K562 (cell line): Measurements from ENCODE around the gene CHRM4. TPM values are rescaled to one million over a fixed set of nuclear protein-coding genes. Genes with fewer than 3 reads are reported as not detected.

Experiments used
- NCOA6 ChIP-seq: fragments of 450-650 bp; IDR thresholded peaks from 2 replicates; pipeline ENCODE4 v1.6.1; 2017; ENCODE audit warnings: mild to moderate bottlenecking
- PHB ChIP-seq: fragments of 250-450 bp; sonication (Bioruptor Pico); IDR thresholded peaks from 2 replicates; pipeline ENCODE4 v1.5.0; 2021
- PML ChIP-seq: IDR thresholded peaks from 2 replicates; pipeline ENCODE4 v1.6.1; 2012; ENCODE audit warnings: low read length, inconsistent platforms
- PTBP1 ChIP-seq: fragments of 200-400 bp; formaldehyde crosslinking; IDR thresholded peaks from 2 replicates; pipeline ENCODE4 v1.6.1; 2017; ENCODE audit warnings: low read depth, low read length
- RAD21 ChIP-seq, 2 experiments: fragments of 250-450 bp in 1 of 2; fragments of 450-650 bp in 1 of 2; sonication (Bioruptor Pico) in 1 of 2; formaldehyde crosslinking in 1 of 2; IDR thresholded peaks in 1 of 2; conservative IDR thresholded peaks in 1 of 2; 2 replicates each; pipeline versions ENCODE4 v1.4.0 to v1.8.0; 2020 to 2022; ENCODE audit warnings: mild to moderate bottlenecking in 2 of 2, moderate library complexity in 1 of 2
- TCF3 ChIP-seq: sonication (generic); formaldehyde crosslinking; IDR thresholded peaks from 2 replicates; pipeline ENCODE4 v1.4.0; 2020; ENCODE audit warnings: mild to moderate bottlenecking, missing genetic modification reagents
- TRIM28 ChIP-seq: fragments of 450-650 bp; IDR thresholded peaks from 2 replicates; pipeline ENCODE4 v1.6.1; 2017
- TSC22D4 ChIP-seq: fragments of 450-650 bp; IDR thresholded peaks from 2 replicates; pipeline ENCODE4 v1.6.1; 2016; ENCODE audit warnings: missing genetic modification characterization, missing biosample characterization, control low read depth
- ZKSCAN1 ChIP-seq: fragments of 150-350 bp; IDR thresholded peaks from 2 replicates; pipeline ENCODE4 v1.6.1; 2016; ENCODE audit warnings: low read depth, low read length
- ZNF316 ChIP-seq: fragments of 450-650 bp; IDR thresholded peaks from 2 replicates; pipeline ENCODE4 v1.6.1; 2016
- ZNF830 ChIP-seq: fragments of 250-450 bp; sonication (Bioruptor Pico); IDR thresholded peaks from 2 replicates; pipeline ENCODE4 v1.5.0; 2021; ENCODE audit warnings: mild to moderate bottlenecking
- polyA plus RNA-seq, 8 experiments: library from polyadenylated mRNA; depleted of rRNA in 4 of 8; stranded (reverse) in 5 of 8; unstranded in 3 of 8; fragments of >200 nt; fragmentation: Nextera tagmentation in 2 of 8; fragmentation: Illumina TruSeq in 1 of 8; extraction: Ambion mirVana in 2 of 8; extraction: Trizol in 1 of 8; gene quantifications; 2 replicates each; pipeline versions ENCODE4 v1.2.1 to v1.2.3, GENCODE V29; 2011 to 2014; ENCODE audit warnings: inconsistent platforms in 1 of 8, missing spikeins in 1 of 8
- total RNA-seq, 7 experiments: library from RNA; depleted of rRNA in 6 of 7; stranded (reverse); fragments of >200 nt in 6 of 7; fragmentation: Illumina TruSeq in 2 of 7; extraction: Trizol in 2 of 7; gene quantifications; 2 replicates each; pipeline versions ENCODE4 v1.2.1 to v1.2.3, GENCODE V29; 2011 to 2021; ENCODE audit warnings: low replicate concordance in 1 of 7
- TF ChIP-seq, protein P1 (sequence below): fragments of 200-800 bp; sonication (Bioruptor generic); IDR thresholded peaks from 2 replicates; pipeline ENCODE4 v1.6.1; 2017; ENCODE audit warnings: missing genetic modification characterization, missing compliant biosample characterization
- TF ChIP-seq, protein P2 (sequence below): sonication (generic); formaldehyde crosslinking; IDR thresholded peaks from 2 replicates; pipeline ENCODE4 v1.8.0; 2022; ENCODE audit warnings: missing genetic modification reagents, mild to moderate bottlenecking, moderate library complexity, borderline replicate concordance
- TF ChIP-seq, protein P3 (sequence below): fragments of 200-800 bp; sonication (Bioruptor generic); IDR thresholded peaks from 2 replicates; pipeline ENCODE4 v1.6.1; 2017; ENCODE audit warnings: missing genetic modification characterization, missing compliant biosample characterization
- TF ChIP-seq, protein P4 (sequence below): IDR thresholded peaks from 2 replicates; pipeline ENCODE4 v1.6.1; 2011; ENCODE audit warnings: borderline replicate concordance, low read depth, mild to moderate bottlenecking, moderate library complexity, low read length; ENCODE audit not compliant: insufficient read depth, poor library complexity, severe bottlenecking
- TF ChIP-seq, protein P5 (sequence below): IDR thresholded peaks from 2 replicates; pipeline ENCODE4 v1.6.1; 2014; ENCODE audit warnings: antibody characterized with exemption

Gene CHRM4
- total and polyA plus RNA-seq, 9 of the 15 experiments (the other 6 are each of a cell fraction or from before 2014, with no cell fraction given), result 0.22 to 1.3 (median 0.40) TPM; not detected in 2

DNA sequence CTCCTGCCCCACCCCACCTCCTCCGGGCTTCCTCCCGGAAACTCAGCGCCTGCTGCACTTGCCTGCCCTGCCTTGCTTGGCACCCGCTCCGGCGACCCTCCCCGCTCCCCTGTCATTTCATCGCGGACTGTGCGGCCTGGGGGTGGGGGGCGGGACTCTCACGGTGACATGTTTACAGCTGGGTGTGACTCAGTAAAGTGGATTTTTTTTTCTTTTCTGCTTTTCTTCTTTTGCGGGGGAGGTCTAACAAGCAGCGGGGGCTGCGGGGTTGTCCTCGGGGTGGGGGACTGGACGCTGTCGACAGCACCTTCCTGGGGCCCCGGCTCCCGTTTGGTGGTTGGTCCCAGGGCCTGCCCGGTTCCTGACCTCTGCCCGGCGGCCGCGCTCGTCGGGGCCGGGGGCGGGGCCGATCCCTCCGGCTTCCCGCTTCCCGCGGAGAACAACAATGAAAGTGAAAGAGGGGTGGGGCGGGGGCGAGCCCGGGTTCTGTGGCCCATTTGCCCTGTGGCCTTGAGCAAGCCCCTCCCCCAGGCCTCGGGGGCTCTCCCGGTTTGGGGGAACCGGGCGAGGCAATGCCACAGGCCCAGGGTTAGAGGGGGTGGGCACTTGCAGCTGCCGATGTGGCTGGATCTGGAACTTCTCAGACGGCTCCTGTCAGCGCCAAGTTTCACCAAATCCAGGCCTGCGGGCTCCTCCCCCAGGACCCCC, 11.1 kb downstream of the CHRM4 start (continued):
- TF ChIP-seq, protein P1, sequence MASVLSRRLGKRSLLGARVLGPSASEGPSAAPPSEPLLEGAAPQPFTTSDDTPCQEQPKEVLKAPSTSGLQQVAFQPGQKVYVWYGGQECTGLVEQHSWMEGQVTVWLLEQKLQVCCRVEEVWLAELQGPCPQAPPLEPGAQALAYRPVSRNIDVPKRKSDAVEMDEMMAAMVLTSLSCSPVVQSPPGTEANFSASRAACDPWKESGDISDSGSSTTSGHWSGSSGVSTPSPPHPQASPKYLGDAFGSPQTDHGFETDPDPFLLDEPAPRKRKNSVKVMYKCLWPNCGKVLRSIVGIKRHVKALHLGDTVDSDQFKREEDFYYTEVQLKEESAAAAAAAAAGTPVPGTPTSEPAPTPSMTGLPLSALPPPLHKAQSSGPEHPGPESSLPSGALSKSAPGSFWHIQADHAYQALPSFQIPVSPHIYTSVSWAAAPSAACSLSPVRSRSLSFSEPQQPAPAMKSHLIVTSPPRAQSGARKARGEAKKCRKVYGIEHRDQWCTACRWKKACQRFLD (CRISPR knock-in tag), result 0 out of 2 replicates have a peak, but pooled peaks have one; percentile 4
- TF ChIP-seq, protein P2, sequence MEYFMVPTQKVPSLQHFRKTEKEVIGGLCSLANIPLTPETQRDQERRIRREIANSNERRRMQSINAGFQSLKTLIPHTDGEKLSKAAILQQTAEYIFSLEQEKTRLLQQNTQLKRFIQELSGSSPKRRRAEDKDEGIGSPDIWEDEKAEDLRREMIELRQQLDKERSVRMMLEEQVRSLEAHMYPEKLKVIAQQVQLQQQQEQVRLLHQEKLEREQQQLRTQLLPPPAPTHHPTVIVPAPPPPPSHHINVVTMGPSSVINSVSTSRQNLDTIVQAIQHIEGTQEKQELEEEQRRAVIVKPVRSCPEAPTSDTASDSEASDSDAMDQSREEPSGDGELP (CRISPR knock-in tag), result peak; percentile 90
- TF ChIP-seq PTBP1 (no peak), ZNF830 (CRISPR knock-in tag) (0 out of 2 replicates have a peak, but pooled peaks have one; percentile 48), ZKSCAN1 (0 out of 2 replicates have a peak, but pooled peaks have one; percentile 2), TRIM28 (0 out of 2 replicates have a peak, but pooled peaks have one; percentile 28), PHB (CRISPR knock-in tag) (0 out of 2 replicates have a peak, but pooled peaks have one; percentile 55), PML (peak; percentile 51; the same call in 1 of the 2 replicates), NCOA6 (peak; percentile 71), ZNF316 (0 out of 2 replicates have a peak, but pooled peaks have one; percentile 6), TSC22D4 (no peak), RAD21 (CRISPR knock-in tag; conservative IDR thresholded peaks at IDR 0.05 in 1 of 2, IDR thresholded peaks at IDR 0.05 in 1 of 2) (no peak), TCF3 (CRISPR knock-in tag) (peak; percentile 27; the same call in 1 of the 2 replicates)
- TF ChIP-seq, protein P3, sequence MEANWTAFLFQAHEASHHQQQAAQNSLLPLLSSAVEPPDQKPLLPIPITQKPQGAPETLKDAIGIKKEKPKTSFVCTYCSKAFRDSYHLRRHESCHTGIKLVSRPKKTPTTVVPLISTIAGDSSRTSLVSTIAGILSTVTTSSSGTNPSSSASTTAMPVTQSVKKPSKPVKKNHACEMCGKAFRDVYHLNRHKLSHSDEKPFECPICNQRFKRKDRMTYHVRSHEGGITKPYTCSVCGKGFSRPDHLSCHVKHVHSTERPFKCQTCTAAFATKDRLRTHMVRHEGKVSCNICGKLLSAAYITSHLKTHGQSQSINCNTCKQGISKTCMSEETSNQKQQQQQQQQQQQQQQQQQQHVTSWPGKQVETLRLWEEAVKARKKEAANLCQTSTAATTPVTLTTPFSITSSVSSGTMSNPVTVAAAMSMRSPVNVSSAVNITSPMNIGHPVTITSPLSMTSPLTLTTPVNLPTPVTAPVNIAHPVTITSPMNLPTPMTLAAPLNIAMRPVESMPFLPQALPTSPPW, result peak; percentile 92
- TF ChIP-seq, protein P4, sequence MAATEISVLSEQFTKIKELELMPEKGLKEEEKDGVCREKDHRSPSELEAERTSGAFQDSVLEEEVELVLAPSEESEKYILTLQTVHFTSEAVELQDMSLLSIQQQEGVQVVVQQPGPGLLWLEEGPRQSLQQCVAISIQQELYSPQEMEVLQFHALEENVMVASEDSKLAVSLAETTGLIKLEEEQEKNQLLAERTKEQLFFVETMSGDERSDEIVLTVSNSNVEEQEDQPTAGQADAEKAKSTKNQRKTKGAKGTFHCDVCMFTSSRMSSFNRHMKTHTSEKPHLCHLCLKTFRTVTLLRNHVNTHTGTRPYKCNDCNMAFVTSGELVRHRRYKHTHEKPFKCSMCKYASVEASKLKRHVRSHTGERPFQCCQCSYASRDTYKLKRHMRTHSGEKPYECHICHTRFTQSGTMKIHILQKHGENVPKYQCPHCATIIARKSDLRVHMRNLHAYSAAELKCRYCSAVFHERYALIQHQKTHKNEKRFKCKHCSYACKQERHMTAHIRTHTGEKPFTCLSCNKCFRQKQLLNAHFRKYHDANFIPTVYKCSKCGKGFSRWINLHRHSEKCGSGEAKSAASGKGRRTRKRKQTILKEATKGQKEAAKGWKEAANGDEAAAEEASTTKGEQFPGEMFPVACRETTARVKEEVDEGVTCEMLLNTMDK, result no peak
- TF ChIP-seq, protein P5, sequence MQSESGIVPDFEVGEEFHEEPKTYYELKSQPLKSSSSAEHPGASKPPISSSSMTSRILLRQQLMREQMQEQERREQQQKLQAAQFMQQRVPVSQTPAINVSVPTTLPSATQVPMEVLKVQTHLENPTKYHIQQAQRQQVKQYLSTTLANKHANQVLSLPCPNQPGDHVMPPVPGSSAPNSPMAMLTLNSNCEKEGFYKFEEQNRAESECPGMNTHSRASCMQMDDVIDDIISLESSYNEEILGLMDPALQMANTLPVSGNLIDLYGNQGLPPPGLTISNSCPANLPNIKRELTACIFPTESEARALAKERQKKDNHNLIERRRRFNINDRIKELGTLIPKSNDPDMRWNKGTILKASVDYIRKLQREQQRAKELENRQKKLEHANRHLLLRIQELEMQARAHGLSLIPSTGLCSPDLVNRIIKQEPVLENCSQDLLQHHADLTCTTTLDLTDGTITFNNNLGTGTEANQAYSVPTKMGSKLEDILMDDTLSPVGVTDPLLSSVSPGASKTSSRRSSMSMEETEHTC, result 0 out of 2 replicates have a peak, but pooled peaks have one; percentile 8
